ENCODE data around the gene PRKN.

Gene PRKN

GRCh38 chr6:162331911-162332310 is 395.7 kb downstream of the PRKN start:
- Histone ChIP-seq H3K4me3 (ENCODE audit: low read depth, low read length) (no peak overlapping the region), H3K36me3 (no peaks in the 10 kb centered on the region), H3K27ac (no peak overlapping the region), H3K27me3 (ENCODE audit: insufficient read depth, low read depth, severe bottlenecking) (no peaks in the 10 kb centered on the region), H3K9me3 (ENCODE audit: severe bottlenecking) (peaks cover 7% of the 10 kb centered on the region)
- TF ChIP-seq CTCF (IDR thresholded peaks at IDR 0.05; ENCODE audit: low read depth, low read length): no peak
- no peak for DNase-seq

GRCh38 chr6:162325826-162326225 is 401.7 kb downstream of the PRKN start:
- DNase-seq: no peak
- Histone ChIP-seq H3K4me3 (ENCODE audit: low read depth, low read length) (no peak overlapping the region), H3K27ac (no peak overlapping the region), H3K36me3 (no peaks in the 10 kb centered on the region), H3K9me3 (ENCODE audit: severe bottlenecking) (no peaks in the 10 kb centered on the region), H3K27me3 (ENCODE audit: insufficient read depth, low read depth, severe bottlenecking) (no peaks in the 10 kb centered on the region)
- TF ChIP-seq CTCF (IDR thresholded peaks at IDR 0.05; ENCODE audit: low read depth, low read length): no peak

- no peak for DNase-seq
Measured at GRCh38 chr6:162325051-162325450, 402.5 kb downstream of the PRKN start.

GRCh38 chr6:162315291-162315690 is 412.3 kb downstream of the PRKN start:
- no peaks in the 10 kb centered on the region for H3K9me3 ChIP-seq (ENCODE audit: severe bottlenecking)

More at GRCh38 chr6:162325051-162325450, 402.5 kb downstream of the PRKN start:
- TF ChIP-seq CTCF (IDR thresholded peaks at IDR 0.05; ENCODE audit: low read depth, low read length): no peak
- Histone ChIP-seq H3K36me3 (no peaks in the 10 kb centered on the region), H3K4me3 (ENCODE audit: low read depth, low read length) (no peak overlapping the region), H3K27ac (no peak overlapping the region), H3K9me3 (ENCODE audit: severe bottlenecking) (no peaks in the 10 kb centered on the region), H3K27me3 (ENCODE audit: insufficient read depth, low read depth, severe bottlenecking) (no peaks in the 10 kb centered on the region)

GRCh38 chr6:162313922-162314660 is 413.5 kb downstream of the PRKN start:
- no peak for DNase-seq
- Histone ChIP-seq H3K27me3 (ENCODE audit: insufficient read depth, low read depth, severe bottlenecking) (no peaks in the 10 kb centered on the region), H3K27ac (no peak overlapping the region), H3K4me3 (ENCODE audit: low read depth, low read length) (no peak overlapping the region), H3K36me3 (no peaks in the 10 kb centered on the region), H3K9me3 (ENCODE audit: severe bottlenecking) (no peaks in the 10 kb centered on the region)
- TF ChIP-seq CTCF (IDR thresholded peaks at IDR 0.05; ENCODE audit: low read depth, low read length): no peak

More at GRCh38 chr6:162315291-162315690, 412.3 kb downstream of the PRKN start:
- Histone ChIP-seq H3K36me3 (no peaks in the 10 kb centered on the region), H3K27ac (no peak overlapping the region), H3K27me3 (ENCODE audit: insufficient read depth, low read depth, severe bottlenecking) (no peaks in the 10 kb centered on the region), H3K4me3 (ENCODE audit: low read depth, low read length) (no peak overlapping the region)
- DNase-seq: no peak
- TF ChIP-seq CTCF (IDR thresholded peaks at IDR 0.05; ENCODE audit: low read depth, low read length): no peak

- H3K9me3 ChIP-seq (ENCODE audit: severe bottlenecking): no peaks in the 10 kb centered on the region
- H3K27ac ChIP-seq: no peak overlapping the region
- H3K4me3 ChIP-seq (ENCODE audit: low read depth, low read length): no peak overlapping the region
- H3K27me3 ChIP-seq (ENCODE audit: insufficient read depth, low read depth, severe bottlenecking): no peaks in the 10 kb centered on the region
- DNase-seq: no peak
- H3K36me3 ChIP-seq: no peaks in the 10 kb centered on the region
- TF ChIP-seq CTCF (IDR thresholded peaks at IDR 0.05; ENCODE audit: low read depth, low read length): no peak
Measured at GRCh38 chr6:162307865-162308264, 419.7 kb downstream of the PRKN start.
